Gastrocnemius medialis (tissue), 4 donors: ENCODE data around the gene PHC2.

Experiments used
- POLR2A ChIP-seq, 2 donors: fragments of 450-650 bp; IDR thresholded peaks; one replicate each; pipeline ENCODE4 v1.6.1; 2017; ENCODE audit warnings: antibody characterized with exemption in 2 of 2, mild to moderate bottlenecking in 2 of 2, moderate library complexity in 2 of 2
- TF ChIP-seq, protein P1 (sequence below), 5 experiments: fragments of 450-650 bp in 3 of 5; fragments of 200-600 bp in 2 of 5; sonication (generic) in 2 of 5; IDR thresholded peaks in 4 of 5; conservative IDR thresholded peaks in 1 of 5; 1 replicate in 4 of 5; 2 replicates in 1 of 5; pipeline ENCODE4 v1.5.1; 2016 to 2019; ENCODE audit warnings: antibody characterized with exemption in 5 of 5, mild to moderate bottlenecking in 3 of 5, moderate library complexity in 3 of 5

DNA sequence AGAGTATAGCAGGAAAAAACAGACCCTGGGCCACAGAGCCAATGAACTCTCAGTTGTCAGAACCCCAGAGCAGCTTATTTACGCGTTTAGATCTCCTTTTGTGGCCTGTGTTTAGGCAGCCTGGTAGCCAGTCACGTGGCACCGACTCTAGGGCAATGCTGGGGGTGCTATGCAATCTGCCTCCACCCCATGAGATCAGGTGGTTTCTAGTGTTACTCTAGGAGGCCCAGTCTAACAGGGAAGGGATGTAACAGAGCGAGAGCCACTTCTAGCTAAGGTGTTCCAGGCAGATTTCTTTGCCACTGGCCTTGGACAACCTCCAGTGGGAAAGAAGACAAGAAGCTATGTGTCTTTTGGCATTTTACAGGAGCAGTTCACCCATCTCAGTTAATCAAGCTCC lies 98.0 kb downstream of the PHC2 start:
- peak; percentile 59 to 69 for TF ChIP-seq POLR2A (IDR thresholded peaks at IDR 0.05)
- TF ChIP-seq, protein P1, sequence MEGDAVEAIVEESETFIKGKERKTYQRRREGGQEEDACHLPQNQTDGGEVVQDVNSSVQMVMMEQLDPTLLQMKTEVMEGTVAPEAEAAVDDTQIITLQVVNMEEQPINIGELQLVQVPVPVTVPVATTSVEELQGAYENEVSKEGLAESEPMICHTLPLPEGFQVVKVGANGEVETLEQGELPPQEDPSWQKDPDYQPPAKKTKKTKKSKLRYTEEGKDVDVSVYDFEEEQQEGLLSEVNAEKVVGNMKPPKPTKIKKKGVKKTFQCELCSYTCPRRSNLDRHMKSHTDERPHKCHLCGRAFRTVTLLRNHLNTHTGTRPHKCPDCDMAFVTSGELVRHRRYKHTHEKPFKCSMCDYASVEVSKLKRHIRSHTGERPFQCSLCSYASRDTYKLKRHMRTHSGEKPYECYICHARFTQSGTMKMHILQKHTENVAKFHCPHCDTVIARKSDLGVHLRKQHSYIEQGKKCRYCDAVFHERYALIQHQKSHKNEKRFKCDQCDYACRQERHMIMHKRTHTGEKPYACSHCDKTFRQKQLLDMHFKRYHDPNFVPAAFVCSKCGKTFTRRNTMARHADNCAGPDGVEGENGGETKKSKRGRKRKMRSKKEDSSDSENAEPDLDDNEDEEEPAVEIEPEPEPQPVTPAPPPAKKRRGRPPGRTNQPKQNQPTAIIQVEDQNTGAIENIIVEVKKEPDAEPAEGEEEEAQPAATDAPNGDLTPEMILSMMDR (IDR thresholded peaks at IDR 0.05 in 4 of 5, conservative IDR thresholded peaks at IDR 0.05 in 1 of 5), result no peak
